GM18507 (cell line): ENCODE data around the gene PDE4B.

Experiments
- DNase-seq: peaks from one replicate; pipeline ENCODE4 v3.0.0; 2011; ENCODE audit warnings: low read depth; ENCODE audit not compliant: insufficient read length; ENCODE audit errors: extremely low spot score
- FAIRE-seq: peaks from 2 replicates; lab custom pipeline; 2011; peaks lifted over from hg19 to GRCh38; lab: Jason Lieb, UNC

PDE4B gene

GRCh38 chr1:66351913-66352312 lies 559.2 kb downstream of the PDE4B start:
- FAIRE-seq = peak; percentile 86
- DNase-seq = no peak

GRCh38 chr1:66352792-66353191 lies 560.1 kb downstream of the PDE4B start:
- no peak for FAIRE-seq

GRCh38 chr1:66353257-66353656 lies 560.6 kb downstream of the PDE4B start:
- DNase-seq = no peak
- FAIRE-seq = no peak

More at GRCh38 chr1:66352792-66353191, 560.1 kb downstream of the PDE4B start:
- no peak for DNase-seq

GRCh38 chr1:66354311-66355201 lies 561.9 kb downstream of the PDE4B start:
- peak; percentile 42 for FAIRE-seq
- DNase-seq = no peak

- no peak for DNase-seq
- FAIRE-seq = peak; percentile 18
Measured at GRCh38 chr1:66355756-66356155, 563.1 kb downstream of the PDE4B start.

- DNase-seq (no peak), FAIRE-seq (no peak)
Measured at GRCh38 chr1:66356605-66357004, 563.9 kb downstream of the PDE4B start.

GRCh38 chr1:66357021-66357420 lies 564.3 kb downstream of the PDE4B start:
- DNase-seq (no peak), FAIRE-seq (no peak)

- no peak for DNase-seq
- peak; percentile 5 for FAIRE-seq
Measured at GRCh38 chr1:66357478-66358197, 564.9 kb downstream of the PDE4B start.

- FAIRE-seq (no peak), DNase-seq (no peak)
Measured at GRCh38 chr1:66359269-66359668, 566.6 kb downstream of the PDE4B start.

- DNase-seq = no peak
- FAIRE-seq = no peak
Measured at GRCh38 chr1:66359815-66360214, 567.1 kb downstream of the PDE4B start.

- DNase-seq (no peak), FAIRE-seq (peak; percentile 77)
Measured at GRCh38 chr1:66360285-66360724, 567.6 kb downstream of the PDE4B start.

GRCh38 chr1:66364578-66365391 lies 572.1 kb downstream of the PDE4B start:
- FAIRE-seq (peak; percentile 89), DNase-seq (no peak)

GRCh38 chr1:66365635-66366034 lies 572.9 kb downstream of the PDE4B start:
- FAIRE-seq (no peak), DNase-seq (no peak)

- no peak for DNase-seq
- FAIRE-seq = no peak
Measured at GRCh38 chr1:66366634-66367033, 573.9 kb downstream of the PDE4B start.

- FAIRE-seq = no peak
- no peak for DNase-seq
Measured at GRCh38 chr1:66367369-66367768, 574.7 kb downstream of the PDE4B start.

GRCh38 chr1:66368261-66368660 lies 575.6 kb downstream of the PDE4B start:
- FAIRE-seq = no peak
- DNase-seq = no peak

- FAIRE-seq (peak; percentile 93), DNase-seq (no peak)
Measured at GRCh38 chr1:66370462-66370971, 577.8 kb downstream of the PDE4B start.

GRCh38 chr1:66371233-66372005 lies 578.7 kb downstream of the PDE4B start:
- DNase-seq (no peak), FAIRE-seq (peak; percentile 92)
